Esophagus muscularis mucosa (tissue), 4 donors: ENCODE data around the gene FAT3. TPM values are rescaled to one million over a fixed set of nuclear protein-coding genes. Genes with fewer than 3 reads are reported as not detected.

Experiments
- DNase-seq: peaks from one replicate; pipeline ENCODE4 v3.0.0-alpha.2; 2017; ENCODE audit errors: extremely low spot score
- H3K27ac ChIP-seq, 4 donors: fragments of 200-600 bp; sonication (generic); replicated peaks in 1 of 4; 1 replicate in 3 of 4; 2 replicates in 1 of 4; pipeline ENCODE4 v1.5.1; 2016 to 2019; ENCODE audit warnings: mild to moderate bottlenecking in 1 of 4
- H3K27me3 ChIP-seq, 4 donors: fragments of 200-600 bp; sonication (generic); one replicate each; pipeline versions ENCODE4 v1.5.1 to v1.6.0; 2016 to 2019
- H3K36me3 ChIP-seq, 4 donors: fragments of 200-600 bp; sonication (generic); one replicate each; pipeline ENCODE4 v1.5.1; 2016 to 2019
- H3K4me1 ChIP-seq, 4 donors: fragments of 200-600 bp; sonication (generic); one replicate each; pipeline ENCODE4 v1.5.1; 2016 to 2019
- H3K4me3 ChIP-seq, 4 donors: fragments of 200-600 bp; sonication (generic); 1 replicate in 2 of 4; 2 replicates in 2 of 4; pipeline ENCODE4 v1.5.1; 2016 to 2019; ENCODE audit warnings: mild to moderate bottlenecking in 4 of 4, moderate library complexity in 1 of 4
- H3K9me3 ChIP-seq, 4 donors: fragments of 200-600 bp; sonication (generic); 1 replicate in 3 of 4; 2 replicates in 1 of 4; pipeline ENCODE4 v1.5.1; 2016 to 2019
- CTCF ChIP-seq, 3 experiments: fragments of 200-600 bp in 2 of 3; fragments of 450-650 bp in 1 of 3; sonication (generic) in 2 of 3; IDR thresholded peaks; one replicate each; pipeline ENCODE4 v1.5.1; 2017 to 2019; ENCODE audit warnings: antibody characterized with exemption in 3 of 3, mild to moderate bottlenecking in 2 of 3, moderate library complexity in 1 of 3
- EP300 ChIP-seq: sonication (generic); formaldehyde crosslinking; IDR thresholded peaks from one replicate; pipeline ENCODE4 v1.6.1; 2017; ENCODE audit warnings: antibody characterized with exemption
- POLR2A ChIP-seq: fragments of 450-650 bp; IDR thresholded peaks from one replicate; pipeline ENCODE4 v1.6.1; 2017; ENCODE audit warnings: antibody characterized with exemption, moderate library complexity, mild to moderate bottlenecking, low read depth
- POLR2AphosphoS5 ChIP-seq, 2 donors: sonication (generic); formaldehyde crosslinking; IDR thresholded peaks; one replicate each; pipeline ENCODE4 v1.6.1; 2017; ENCODE audit warnings: antibody characterized with exemption in 2 of 2
- WGBS: methylation state at CpG from one replicate; pipeline ENCODE4 v1.1.5; 2018; 5-methylcytosine and 5-hydroxymethylcytosine counted together
- intact Hi-C: fragments of 100-400 bp; cut with DNase I; formaldehyde crosslinking; loops from one replicate; pipeline ENCODE4 v1.15.1; 2023
- total RNA-seq, 4 donors: library from RNA; depleted of rRNA; stranded (reverse); fragments of >200 nt; gene quantifications; one replicate each; pipeline versions ENCODE4 v1.1.0 to v1.2.1, GENCODE V29; 2016

FAT3 gene
- total RNA-seq, 4 donors from 2014 or later: 6.5 to 18.8 (median 15.4) TPM

- intact Hi-C loops: no loop called here
- Histone ChIP-seq H3K27me3 (no peaks in the 10 kb centered on the region), H3K36me3 (no peaks in the 10 kb centered on the region), H3K9me3 (no peaks in the 10 kb centered on the region), H3K4me1 (no peaks in the 10 kb centered on the region), H3K4me3 (no peak overlapping the region), H3K27ac (no peak overlapping the region)
- WGBS: 81% methylated on average over 2 of the region's 2 CpGs
- no peak for DNase-seq
- TF ChIP-seq CTCF (IDR thresholded peaks at IDR 0.05): no peak
- no peak for TF ChIP-seq POLR2A
- no peak for TF ChIP-seq POLR2AphosphoS5 (IDR thresholded peaks at IDR 0.05)
- TF ChIP-seq EP300: no peak
Measured at GRCh38 chr11:92190535-92191206, 33.9 kb upstream of the FAT3 start.

DNA sequence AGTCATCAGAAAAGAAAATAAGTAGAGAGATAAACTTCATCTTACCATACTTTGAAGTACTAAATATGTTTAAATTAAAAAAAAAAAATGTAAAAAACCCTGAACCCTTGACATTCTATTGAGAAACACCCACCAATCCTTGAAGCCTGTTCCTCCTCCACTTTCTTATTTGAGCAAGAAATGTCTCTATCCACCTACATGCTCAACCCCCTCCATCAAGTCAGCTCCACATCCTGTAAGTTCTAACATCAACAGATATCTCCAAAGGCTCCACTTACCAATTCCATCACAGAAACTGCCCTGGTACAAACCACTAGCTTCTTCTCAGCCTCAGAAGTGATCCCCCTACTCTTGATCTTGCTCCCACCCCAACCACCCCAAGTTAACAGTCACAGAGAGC is 32.5 kb upstream of the FAT3 start:
- Histone ChIP-seq H3K9me3 (no peaks in the 10 kb centered on the region), H3K4me1 (no peaks in the 10 kb centered on the region), H3K36me3 (no peaks in the 10 kb centered on the region), H3K27ac (no peak overlapping the region), H3K27me3 (no peaks in the 10 kb centered on the region), H3K4me3 (no peak overlapping the region)
- no peak for TF ChIP-seq CTCF (IDR thresholded peaks at IDR 0.05)
- TF ChIP-seq EP300: no peak
- no peak for TF ChIP-seq POLR2AphosphoS5 (IDR thresholded peaks at IDR 0.05)
- no peak for TF ChIP-seq POLR2A
- DNase-seq: no peak
- intact Hi-C loops: no loop called here

- no peak overlapping the region for H3K27ac ChIP-seq
- WGBS: 90% methylated on average over 1 of the region's 1 CpG
- H3K4me1 ChIP-seq: no peaks in the 10 kb centered on the region
- TF ChIP-seq POLR2AphosphoS5 (IDR thresholded peaks at IDR 0.05) (no peak), EP300 (no peak)
- H3K27me3 ChIP-seq: no peaks in the 10 kb centered on the region
- H3K9me3 ChIP-seq: no peaks in the 10 kb centered on the region
- intact Hi-C loops: no loop called here
- no peaks in the 10 kb centered on the region for H3K36me3 ChIP-seq
- no peak overlapping the region for H3K4me3 ChIP-seq
- no peak for DNase-seq
Measured at GRCh38 chr11:92198268-92198667, 26.4 kb upstream of the FAT3 start.

GRCh38 chr11:92199991-92200390 is 24.6 kb upstream of the FAT3 start:
- Histone ChIP-seq H3K4me3 (no peak overlapping the region), H3K4me1 (peaks cover 0 to 5% (median 2%) of the 10 kb centered on the region in 4 donors), H3K36me3 (no peaks in the 10 kb centered on the region), H3K9me3 (no peaks in the 10 kb centered on the region), H3K27me3 (no peaks in the 10 kb centered on the region), H3K27ac (no peak overlapping the region)
- no peak for TF ChIP-seq CTCF (IDR thresholded peaks at IDR 0.05)
- no peak for TF ChIP-seq EP300
- no peak for TF ChIP-seq POLR2AphosphoS5 (IDR thresholded peaks at IDR 0.05)
- TF ChIP-seq POLR2A: no peak
- DNase-seq: no peak
- intact Hi-C loops: no loop called here
- 72% methylated on average over 3 of the region's 3 CpGs for WGBS

- Histone ChIP-seq H3K36me3 (no peaks in the 10 kb centered on the region), H3K27ac (no peak overlapping the region), H3K9me3 (no peaks in the 10 kb centered on the region), H3K4me1 (peaks cover 0 to 7% (median 2%) of the 10 kb centered on the region in 4 donors), H3K27me3 (no peaks in the 10 kb centered on the region), H3K4me3 (no peak overlapping the region)
- intact Hi-C loops: no loop called here
- WGBS: 28% methylated on average over 2 of the region's 2 CpGs
- no peak for TF ChIP-seq EP300
- no peak for DNase-seq
Measured at GRCh38 chr11:92204731-92205130, 19.9 kb upstream of the FAT3 start.

DNA sequence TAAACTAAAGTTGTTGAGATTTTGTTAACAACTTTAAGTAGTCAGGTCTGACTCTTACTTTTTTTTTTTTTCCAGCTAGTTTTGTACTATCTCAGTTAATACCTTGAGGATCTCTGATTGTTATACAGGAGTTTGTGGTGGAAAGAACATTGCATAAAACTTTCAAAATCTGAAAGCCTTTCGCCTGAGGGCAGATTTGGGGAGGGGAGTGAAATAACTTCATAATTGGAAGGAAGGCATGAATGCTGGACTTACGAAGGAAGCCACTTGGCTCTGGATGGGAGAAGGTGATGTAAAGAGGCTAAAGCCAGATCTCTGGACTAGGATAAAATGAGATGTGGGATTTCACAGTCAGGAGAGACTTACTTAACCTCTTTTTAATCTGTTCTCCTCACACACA is 18.2 kb upstream of the FAT3 start:
- intact Hi-C loops: no loop called here
- no peak for TF ChIP-seq EP300
- no peak for TF ChIP-seq CTCF (IDR thresholded peaks at IDR 0.05)
- no peak for TF ChIP-seq POLR2AphosphoS5 (IDR thresholded peaks at IDR 0.05)
- no peak for TF ChIP-seq POLR2A
- Histone ChIP-seq H3K4me3 (no peak overlapping the region), H3K27me3 (no peaks in the 10 kb centered on the region), H3K27ac (no peak overlapping the region), H3K9me3 (no peaks in the 10 kb centered on the region), H3K36me3 (no peaks in the 10 kb centered on the region), H3K4me1 (peaks cover 0 to 7% (median 2%) of the 10 kb centered on the region in 4 donors)
- DNase-seq: no peak
- 92% methylated on average over 2 of the region's 2 CpGs for WGBS
